GM19238 (cell line): ENCODE data around the gene OSTF1.

ENCODE experiments used
- DNase-seq: peaks from one replicate; pipeline ENCODE4 v3.0.0; 2011; ENCODE audit warnings: low spot score; ENCODE audit not compliant: insufficient read length

The OSTF1 gene, protein sequence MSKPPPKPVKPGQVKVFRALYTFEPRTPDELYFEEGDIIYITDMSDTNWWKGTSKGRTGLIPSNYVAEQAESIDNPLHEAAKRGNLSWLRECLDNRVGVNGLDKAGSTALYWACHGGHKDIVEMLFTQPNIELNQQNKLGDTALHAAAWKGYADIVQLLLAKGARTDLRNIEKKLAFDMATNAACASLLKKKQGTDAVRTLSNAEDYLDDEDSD

DNA sequence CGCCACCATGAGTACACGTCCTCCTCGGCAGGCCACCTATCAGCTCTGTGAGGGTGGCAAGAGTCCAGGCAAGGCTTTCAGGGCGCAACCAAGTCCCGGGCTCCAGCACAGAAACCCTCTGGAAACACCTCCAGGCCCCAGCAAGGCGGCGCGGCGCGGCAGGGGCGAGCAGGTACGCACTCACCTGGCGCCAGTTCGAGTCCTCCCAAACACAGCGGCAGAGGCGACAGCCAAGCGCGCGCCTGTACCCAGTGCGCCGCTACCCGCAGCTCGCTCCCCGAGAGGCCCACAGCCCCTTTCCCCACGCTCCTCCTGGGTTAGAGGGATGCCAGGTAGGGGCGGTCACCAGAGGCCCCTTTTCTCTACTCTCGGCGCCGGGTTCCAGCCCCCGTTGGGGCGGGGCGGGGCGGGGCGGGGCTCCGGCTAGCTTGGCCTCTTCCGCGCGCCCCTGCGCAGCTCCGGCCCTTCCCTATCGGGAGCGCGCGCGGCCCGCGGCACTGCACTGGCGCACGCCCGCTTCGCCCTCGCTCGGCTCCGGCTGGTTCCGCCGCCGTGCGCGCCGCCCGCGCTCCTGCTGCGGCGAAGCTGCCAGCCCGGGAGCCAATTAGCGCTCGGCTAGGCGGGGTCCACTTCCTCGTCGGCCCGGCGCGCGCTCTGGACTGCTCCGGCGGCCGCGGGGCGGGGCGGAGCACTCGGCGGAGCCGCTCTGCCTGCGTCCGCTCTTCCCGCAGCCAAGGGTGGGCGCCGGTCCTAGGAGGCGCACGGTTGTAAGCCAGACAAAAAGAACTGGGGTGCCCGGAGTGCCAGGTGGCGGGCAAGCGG, at the start of gene OSTF1, which contains the start of gene NMRK1:
TSS of gene OSTF1 (plus strand) at position 691 of the 822 bp plus-strand sequence. CDS start 179 bp downstream, outside the sequence.
TSS of gene NMRK1 (minus strand) at position 332 of the 822 bp plus-strand sequence. CDS start 5,040 bp downstream, outside the sequence.
- peak; percentile 87 for DNase-seq

- no peak for DNase-seq
Observed at GRCh38 chr9:75039009-75039408, 49.3 kb upstream of the OSTF1 start.

DNA sequence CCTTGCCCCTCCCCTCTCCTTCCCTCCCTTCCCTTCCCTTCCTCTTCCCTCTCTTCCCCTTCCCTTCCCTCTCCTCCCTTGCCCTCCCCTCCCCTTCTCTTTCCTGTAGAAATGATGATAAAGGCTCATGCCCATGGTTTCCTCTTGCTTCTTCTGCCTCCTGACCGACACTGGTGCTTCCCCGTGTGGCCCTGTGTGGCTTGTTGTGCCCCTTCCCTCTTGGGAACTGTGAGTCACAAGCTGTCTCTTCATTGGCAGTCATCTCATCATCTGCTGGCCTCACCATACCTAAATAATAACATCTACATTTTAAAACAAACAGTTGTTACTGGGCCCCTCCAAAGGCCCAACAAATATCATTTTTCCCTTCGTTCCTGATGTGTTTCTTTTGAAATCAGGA, 48.5 kb upstream of the OSTF1 start:
- DNase-seq, result no peak

- no peak for DNase-seq
Observed at GRCh38 chr9:75041041-75041440, 47.3 kb upstream of the OSTF1 start.

DNA sequence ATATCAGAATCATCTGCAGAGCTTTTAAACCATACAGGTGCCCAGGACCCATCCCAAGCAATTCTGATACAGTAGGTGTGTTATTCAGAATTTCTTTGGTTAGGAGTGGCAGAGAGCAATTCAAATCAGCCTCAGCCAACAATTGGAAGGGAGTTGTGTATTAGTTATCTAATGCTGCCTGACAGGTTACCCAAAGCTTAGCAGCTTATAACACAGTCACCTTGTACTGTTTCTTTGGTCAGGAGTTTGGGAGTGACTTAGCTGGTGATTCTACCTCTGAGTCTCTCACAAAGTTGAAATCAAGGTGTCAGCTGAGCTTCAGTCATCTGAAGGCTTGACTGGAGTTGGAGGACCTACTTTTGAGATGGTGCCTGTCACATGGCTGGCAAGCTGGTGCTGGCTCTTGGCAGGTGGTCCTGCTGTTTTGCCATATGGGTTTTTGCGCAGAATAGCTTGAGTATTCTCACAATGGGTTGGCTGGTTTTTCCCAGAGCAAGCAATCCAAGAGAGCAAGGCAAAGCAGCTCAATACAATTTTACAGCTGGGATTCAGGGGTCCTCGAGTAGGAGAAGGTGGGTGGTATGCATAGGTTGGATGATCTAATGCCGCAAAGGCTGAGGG, 41.5 kb upstream of the OSTF1 start:
- DNase-seq, result no peak

GRCh38 chr9:75047506-75047905, 40.8 kb upstream of the OSTF1 start:
- no peak for DNase-seq

- no peak for DNase-seq
Observed at GRCh38 chr9:75051285-75051684, 37.0 kb upstream of the OSTF1 start.

DNA sequence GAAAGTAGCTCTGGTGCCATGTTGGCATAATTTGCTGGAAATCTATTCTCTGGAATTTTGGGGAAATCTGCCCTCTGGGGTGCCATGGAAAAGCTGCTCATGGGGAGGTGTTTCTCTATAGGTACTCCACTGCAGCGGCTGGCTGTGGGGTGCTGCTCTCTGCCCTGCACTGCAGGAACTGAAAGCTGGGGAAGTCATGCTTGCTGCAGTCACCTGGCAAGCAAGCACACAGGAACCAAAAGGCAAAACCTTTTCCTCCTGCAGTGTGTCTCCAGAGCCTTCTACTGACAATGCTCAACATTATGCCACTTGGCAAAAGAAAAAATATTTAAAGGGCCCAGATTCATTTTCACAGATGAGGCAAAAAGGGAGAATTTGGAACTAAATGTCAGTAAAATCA, 34.4 kb upstream of the OSTF1 start:
- DNase-seq, result peak; percentile 38

GRCh38 chr9:75054368-75055001, 33.8 kb upstream of the OSTF1 start:
- no peak for DNase-seq

DNA sequence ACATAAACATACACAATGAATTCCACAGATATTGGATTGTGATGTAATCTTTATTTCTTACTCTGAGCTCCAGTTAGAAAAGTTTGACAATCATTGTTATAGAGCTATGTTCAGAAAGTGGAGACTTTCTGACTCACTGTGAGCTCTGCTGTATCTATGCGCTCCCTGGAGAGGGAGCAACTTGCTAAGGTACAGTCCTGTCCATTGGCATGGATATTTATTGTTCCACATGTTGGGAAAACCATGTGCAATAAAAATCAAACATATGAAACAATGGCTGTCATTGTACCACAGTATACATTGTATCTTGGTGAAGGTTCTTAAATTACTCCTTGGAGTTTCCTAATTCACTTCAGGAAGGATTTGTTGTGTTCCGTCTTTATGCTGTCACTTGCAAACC, 27.1 kb upstream of the OSTF1 start:
- no peak for DNase-seq

DNA sequence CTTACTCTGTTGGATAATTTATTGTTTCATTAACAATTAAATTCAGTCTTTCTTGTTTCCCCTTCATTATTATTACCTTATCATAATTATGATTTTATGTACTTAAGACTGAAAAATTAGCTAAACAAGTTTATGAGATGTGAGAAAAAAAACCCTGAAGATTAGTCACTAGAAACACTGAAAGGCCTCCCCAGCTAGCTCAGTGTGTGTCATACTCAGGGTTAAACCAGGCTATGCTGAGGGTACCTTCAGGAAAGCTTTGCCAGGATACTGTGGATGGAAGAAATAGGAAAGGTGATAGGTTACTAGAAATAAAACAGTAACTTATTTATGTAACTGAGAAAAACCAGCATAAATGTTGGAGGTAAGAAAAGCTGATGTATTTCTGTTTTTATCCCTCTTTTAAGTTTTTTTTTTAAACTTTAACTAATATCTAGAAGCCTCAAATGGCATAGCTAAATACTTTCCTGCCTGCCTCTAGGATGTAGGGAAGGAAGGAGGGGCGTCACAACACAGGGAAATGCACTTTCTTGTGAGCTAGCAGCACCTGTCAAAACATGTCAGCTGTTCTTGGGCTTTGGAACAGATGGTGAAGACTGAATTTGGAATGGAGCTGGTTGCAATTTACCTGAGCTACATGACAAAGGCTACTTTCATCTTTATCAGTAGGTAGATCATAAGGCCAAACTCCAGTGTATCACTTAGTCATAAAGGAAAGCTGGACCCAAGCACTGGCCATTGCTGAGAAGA, 24.6 kb upstream of the OSTF1 start:
- DNase-seq, result no peak

- no peak for DNase-seq
Observed at GRCh38 chr9:75064307-75065025, 23.8 kb upstream of the OSTF1 start.

GRCh38 chr9:75065510-75065909, 22.8 kb upstream of the OSTF1 start:
- no peak for DNase-seq

DNA sequence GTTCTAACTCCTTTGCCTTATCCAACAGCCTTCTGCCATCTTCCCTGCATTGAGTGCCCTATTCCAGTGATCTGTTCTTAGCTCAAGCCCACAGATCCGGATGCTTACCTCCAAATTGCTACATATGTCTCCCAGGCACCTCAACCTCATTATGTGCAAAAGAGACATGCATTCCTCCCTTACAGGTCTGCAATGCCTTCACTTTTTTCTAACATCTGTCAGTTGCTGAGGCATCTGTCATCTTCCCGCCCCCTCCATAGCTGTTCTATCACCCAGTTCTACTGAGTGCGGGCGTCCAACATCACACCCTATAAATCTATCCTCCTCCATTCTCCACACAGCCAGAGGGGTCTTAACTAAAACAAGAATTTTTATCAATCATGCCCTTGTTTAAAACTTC, 20.4 kb upstream of the OSTF1 start:
- no peak for DNase-seq

DNA sequence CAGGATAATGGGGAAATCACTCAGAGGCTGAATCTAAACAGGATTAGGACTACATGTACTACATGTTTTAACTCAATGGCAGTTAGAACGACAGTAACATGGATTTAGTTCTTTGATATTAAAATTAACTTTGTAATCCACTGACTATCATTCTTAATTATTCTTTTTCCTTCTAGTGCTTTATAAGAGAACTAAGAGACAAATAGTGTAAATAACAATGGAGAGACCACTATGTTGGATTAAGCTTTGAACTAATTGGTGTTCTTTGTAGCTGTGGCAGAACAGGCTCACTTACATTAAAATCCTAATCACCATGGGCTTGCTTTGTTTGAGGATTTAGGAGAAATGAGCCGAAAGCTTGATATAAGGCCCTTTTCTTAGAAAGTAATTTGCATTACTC, 19.1 kb upstream of the OSTF1 start:
- no peak for DNase-seq

DNA sequence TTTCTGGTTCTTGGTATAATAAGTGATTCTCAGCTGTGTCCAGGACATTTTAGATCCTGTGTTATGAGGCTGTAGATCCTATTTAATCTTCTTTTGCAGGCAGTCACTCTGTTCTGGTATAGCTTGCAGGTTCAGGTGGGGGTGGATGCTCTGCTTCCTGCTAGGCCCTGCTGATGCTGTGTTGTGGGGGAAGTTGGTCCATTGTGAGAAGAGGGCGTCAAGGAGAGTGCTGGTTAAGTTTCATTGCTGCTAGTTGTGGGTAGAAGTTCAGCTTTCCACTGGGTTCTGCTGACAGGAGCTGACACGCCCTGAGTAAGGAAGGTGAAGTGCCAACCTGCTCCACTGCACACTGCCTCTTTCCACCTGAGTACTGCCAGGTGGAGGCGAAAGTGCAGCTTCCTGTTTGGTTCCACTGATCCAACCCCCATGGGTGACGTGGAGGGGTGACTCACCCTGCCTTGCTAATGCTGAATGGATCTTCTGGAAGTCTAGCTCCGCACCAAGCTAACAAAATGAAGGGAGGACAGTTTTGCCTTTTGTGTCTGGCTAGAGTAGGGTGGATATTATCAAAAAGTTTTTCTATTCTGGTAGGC, 16.7 kb upstream of the OSTF1 start:
- DNase-seq, result no peak

DNA sequence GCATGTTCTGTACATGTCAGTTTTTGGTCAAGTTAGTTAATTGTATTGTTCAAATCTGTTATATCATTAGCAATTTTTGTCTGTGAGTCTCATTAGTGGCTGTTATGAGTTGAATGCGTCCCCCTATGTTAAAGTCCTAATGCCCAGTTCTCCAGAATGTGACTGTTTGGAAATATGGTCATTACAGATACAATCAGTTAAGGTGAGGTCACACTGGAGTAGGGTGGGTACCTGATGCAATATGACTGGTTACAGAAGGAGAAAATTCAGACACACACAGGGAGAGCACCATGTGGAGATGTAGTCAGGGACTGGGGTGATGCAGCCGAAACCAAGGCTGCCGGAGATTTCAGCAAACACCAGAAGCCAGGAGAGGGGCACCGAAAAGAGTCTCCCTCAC, 15.4 kb upstream of the OSTF1 start:
- DNase-seq, result no peak

DNA sequence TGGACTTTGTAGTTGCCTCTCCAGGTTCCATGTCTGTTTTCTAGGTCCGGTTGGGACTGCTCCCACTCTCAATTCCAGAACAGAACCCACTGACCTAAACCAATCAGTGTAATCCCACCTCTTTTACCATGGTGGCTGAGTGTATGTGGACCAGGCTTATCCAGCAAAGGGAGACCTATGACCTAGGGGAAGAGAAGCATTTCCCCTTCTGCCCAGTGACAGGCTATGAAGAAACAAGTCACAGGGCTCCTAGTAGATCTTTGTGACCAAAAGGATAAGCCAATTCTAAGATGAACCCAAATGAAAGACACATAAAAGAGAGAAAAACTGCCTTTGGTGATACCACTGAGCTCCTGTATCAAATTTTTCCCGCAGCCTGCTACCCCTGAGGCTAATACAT, 6.7 kb upstream of the OSTF1 start:
- DNase-seq, result no peak

DNA sequence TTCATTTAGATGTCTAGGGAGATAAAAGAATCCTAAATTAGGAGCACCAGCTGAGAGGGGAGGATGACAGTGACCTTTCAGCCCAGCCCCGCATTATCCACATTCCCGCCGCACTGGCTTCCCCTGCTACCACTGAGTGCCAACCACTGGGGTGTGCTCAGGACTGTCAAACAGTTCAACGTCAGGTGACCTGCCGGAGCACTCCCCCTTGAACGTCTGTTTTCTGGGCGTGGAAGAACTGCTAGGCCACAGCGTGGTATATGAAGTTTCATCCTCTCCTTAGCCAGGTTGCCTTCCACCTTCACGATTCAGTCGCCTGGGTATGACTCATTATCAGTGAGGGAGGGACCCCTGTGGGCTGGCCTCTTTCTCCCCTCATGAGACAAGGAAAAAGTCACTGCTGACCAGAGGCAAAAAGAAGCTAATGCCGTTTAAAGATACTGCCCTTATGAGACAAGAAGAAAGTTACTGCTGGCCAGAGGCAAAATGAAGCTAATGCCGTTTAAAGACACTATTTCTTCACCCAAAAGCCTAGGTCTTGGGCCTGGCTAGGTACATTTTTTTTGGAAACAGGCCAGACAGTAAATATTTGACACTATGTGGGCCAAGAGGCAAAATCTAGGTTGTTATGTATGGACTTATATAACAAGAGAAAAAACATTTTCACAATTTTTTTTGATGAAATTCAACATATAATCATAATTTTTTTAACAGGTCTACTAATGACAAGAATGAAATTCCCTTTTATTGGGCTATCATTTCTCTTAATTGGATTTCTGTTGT, 4.9 kb upstream of the OSTF1 start:
- no peak for DNase-seq
